ENCODE results near the gene PRXL2B. TPM values are rescaled to one million over a fixed set of nuclear protein-coding genes. Genes with fewer than 3 reads are reported as not detected.
"Not testable (repeated sequence)": the region's sequence is repeated elsewhere in the genome, so short reads cannot be mapped to it uniquely, and the experiment has no call there.

The PRXL2B gene
- total and polyA plus RNA-seq, 3 experiments from 2014 or later = 23.2 to 45.5 (median 41.3) TPM

DNA sequence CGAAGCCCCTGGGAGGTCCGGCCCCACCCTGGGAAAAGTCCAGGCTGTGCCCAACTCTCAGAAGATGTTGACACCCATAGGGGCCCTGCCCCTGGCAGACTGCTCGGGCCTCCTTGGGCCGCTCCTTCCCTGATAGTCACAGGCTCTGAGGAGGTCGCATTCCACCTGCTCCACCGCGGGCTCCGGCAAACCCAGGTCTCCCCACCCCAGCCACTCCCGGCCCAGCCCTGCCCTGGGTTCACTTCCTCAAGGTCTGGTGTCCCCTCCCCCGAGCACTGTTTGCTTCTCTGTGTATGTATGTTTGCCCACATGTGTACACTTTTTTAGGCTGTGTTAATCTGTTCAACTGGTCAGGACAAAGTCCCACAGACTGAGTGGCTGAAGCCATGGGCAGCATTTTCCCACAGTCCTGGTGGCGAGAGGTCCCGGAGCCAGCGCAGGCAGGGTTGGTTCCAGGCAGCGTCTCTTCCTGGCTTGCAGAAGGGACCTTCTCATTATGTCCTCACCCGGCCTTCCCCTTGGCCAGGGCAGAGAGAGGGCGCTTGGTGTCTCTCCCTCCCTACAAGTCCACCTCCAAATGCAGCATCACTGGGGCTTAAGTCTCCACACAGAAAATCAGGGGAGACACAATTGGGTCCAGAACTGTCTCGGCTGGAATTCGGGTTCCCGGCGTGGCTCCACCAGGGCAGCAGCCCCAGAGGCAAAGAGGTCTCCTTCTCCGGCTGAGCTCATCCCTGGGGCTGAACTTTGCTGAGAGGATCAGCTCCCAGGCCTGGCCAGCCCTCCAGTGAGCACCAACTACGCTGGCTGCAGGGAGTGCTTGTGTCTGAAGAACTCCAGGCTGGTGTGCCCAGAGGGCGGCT lies 10.5 kb upstream of the PRXL2B start:
- peak in 1 of 5 donors; percentile 43 for DNase-seq
- Histone ChIP-seq H3K27ac (ENCODE audit: low read depth, low read length) (no peak overlapping the region), H3K4me1 (ENCODE audit: insufficient read depth, low read length) (peaks cover 39% of the 10 kb centered on the region), H3K4me3 (ENCODE audit: low read length) (no peak overlapping the region), H3K9me3 (ENCODE audit: low read length) (no peaks in the 10 kb centered on the region), H3K36me3 (ENCODE audit: insufficient read depth, low read length) (no peaks in the 10 kb centered on the region), H3K27me3 (ENCODE audit: insufficient read depth, low read length, poor library complexity, severe bottlenecking) (no peaks in the 10 kb centered on the region)
- H3K4me3 Mint-ChIP-seq = peak overlapping the region in 2 of 7 donors; percentile 45 to 56
- peaks cover 0 to 4% of the 10 kb centered on the region in 2 donors for H3K27me3 Mint-ChIP-seq
- CTCF ChIA-PET = interaction anchor here (3.9 kb wide), 1 partner anchor 20 kb away, joined by 30 read pairs; the partner anchor contains the start of gene TNFRSF14
- POLR2A ChIA-PET = no interaction called here
- H3K36me3 Mint-ChIP-seq = peaks cover 0 to 5% (median 2%) of the 10 kb centered on the region in 3 donors
- peaks cover 25 to 37% (median 29%) of the 10 kb centered on the region in 3 donors for H3K4me1 Mint-ChIP-seq
- peak overlapping the region in 7 of 8 donors; percentile 50 to 84 (median 70) for H3K27ac Mint-ChIP-seq
- H3K9me3 Mint-ChIP-seq = peaks cover 0 to 11% (median 6%) of the 10 kb centered on the region in 5 donors

- Histone ChIP-seq H3K27ac (ENCODE audit: low read depth, low read length) (peak overlapping the region; percentile 71), H3K4me3 (ENCODE audit: low read length) (peak overlapping the region; percentile 60), H3K4me1 (ENCODE audit: insufficient read depth, low read length) (peaks cover 43% of the 10 kb centered on the region)
- H3K27ac Mint-ChIP-seq = peak overlapping the region; percentile 93 to 100 (median 97)
- POLR2A ChIA-PET = interaction anchor here (0.6 to 1.8 kb wide), 8 partner anchors 8 to 825 kb away, joined by 3 to 12 read pairs (median 3); partner anchors contain the start of gene TNFRSF14
- H3K4me3 Mint-ChIP-seq = peak overlapping the region; percentile 75 to 89 (median 80)
- not testable (repeated sequence) for H3K27me3 Mint-ChIP-seq; H3K9me3 ChIP-seq (ENCODE audit: low read length); H3K27me3 ChIP-seq (ENCODE audit: insufficient read depth, low read length, poor library complexity, severe bottlenecking); H3K36me3 Mint-ChIP-seq; H3K36me3 ChIP-seq (ENCODE audit: insufficient read depth, low read length); H3K9me3 Mint-ChIP-seq
- peaks cover 33 to 47% (median 34%) of the 10 kb centered on the region in 3 donors for H3K4me1 Mint-ChIP-seq
- CTCF ChIA-PET = interaction anchor here (0.7 to 3.9 kb wide), 7 partner anchors 8 to 190 kb away, joined by 4 to 30 read pairs (median 4); partner anchors contain the start of genes PEX10 and TNFRSF14
- DNase-seq = peak; percentile 26 to 78 (median 41)
Measured at GRCh38 chr1:2577565-2578075, 9.0 kb upstream of the PRXL2B start.

- peak overlapping the region; percentile 93 to 100 (median 97) for H3K27ac Mint-ChIP-seq
- CTCF ChIA-PET = interaction anchor here (1.5 to 3.9 kb wide), 4 partner anchors 7 to 23 kb away, joined by 4 to 30 read pairs (median 8); partner anchors contain the start of gene TNFRSF14
- peaks cover 0 to 5% (median under 1%) of the 10 kb centered on the region in 3 donors for H3K36me3 Mint-ChIP-seq
- H3K4me3 Mint-ChIP-seq = peak overlapping the region; percentile 75 to 89 (median 80)
- no peaks in the 10 kb centered on the region for H3K9me3 ChIP-seq (ENCODE audit: low read length)
- peak overlapping the region; percentile 60 for H3K4me3 ChIP-seq (ENCODE audit: low read length)
- DNase-seq = no peak
- peaks cover 36 to 55% (median 41%) of the 10 kb centered on the region in 3 donors for H3K4me1 Mint-ChIP-seq
- H3K27ac ChIP-seq (ENCODE audit: low read depth, low read length) = peak overlapping the region; percentile 71
- peaks cover 0 to 4% of the 10 kb centered on the region in 2 donors for H3K27me3 Mint-ChIP-seq
- POLR2A ChIA-PET = interaction anchor here (0.9 to 1.8 kb wide), 4 partner anchors 13 to 32 kb away, joined by 3 to 12 read pairs (median 6); partner anchors contain the start of gene TNFRSF14
- H3K4me1 ChIP-seq (ENCODE audit: insufficient read depth, low read length) = peaks cover 51% of the 10 kb centered on the region
- no peaks in the 10 kb centered on the region for H3K36me3 ChIP-seq (ENCODE audit: insufficient read depth, low read length)
- H3K27me3 ChIP-seq (ENCODE audit: insufficient read depth, low read length, poor library complexity, severe bottlenecking) = no peaks in the 10 kb centered on the region
- H3K9me3 Mint-ChIP-seq = peaks cover 0 to under 1% (median 0%) of the 10 kb centered on the region in 5 donors
Measured at GRCh38 chr1:2578758-2579118, 7.8 kb upstream of the PRXL2B start.

DNA sequence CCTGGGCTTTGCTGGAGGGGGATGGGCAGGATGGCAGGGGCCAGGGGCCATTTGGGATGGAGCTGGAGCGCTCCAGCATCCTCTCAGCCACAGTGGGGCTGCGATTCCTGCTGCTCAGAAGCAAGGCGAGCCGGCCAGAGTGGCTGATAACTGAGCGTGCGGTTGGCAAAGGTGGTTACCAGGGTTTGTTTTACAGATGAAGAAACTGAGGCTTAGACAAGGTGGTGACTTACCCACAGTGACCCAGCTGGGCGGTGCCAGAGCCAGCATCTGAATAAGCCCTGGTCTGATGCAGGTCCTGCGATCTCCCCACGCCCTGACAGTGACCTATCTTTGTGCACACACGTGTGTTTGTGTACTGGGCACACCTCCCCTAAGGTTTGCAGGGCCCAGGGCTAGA lies 5.9 kb upstream of the PRXL2B start:
- CTCF ChIA-PET = interaction anchor here (1.0 kb wide), 1 partner anchor 165 kb away, joined by 3 read pairs; no protein-coding TSS in a partner anchor

DNA sequence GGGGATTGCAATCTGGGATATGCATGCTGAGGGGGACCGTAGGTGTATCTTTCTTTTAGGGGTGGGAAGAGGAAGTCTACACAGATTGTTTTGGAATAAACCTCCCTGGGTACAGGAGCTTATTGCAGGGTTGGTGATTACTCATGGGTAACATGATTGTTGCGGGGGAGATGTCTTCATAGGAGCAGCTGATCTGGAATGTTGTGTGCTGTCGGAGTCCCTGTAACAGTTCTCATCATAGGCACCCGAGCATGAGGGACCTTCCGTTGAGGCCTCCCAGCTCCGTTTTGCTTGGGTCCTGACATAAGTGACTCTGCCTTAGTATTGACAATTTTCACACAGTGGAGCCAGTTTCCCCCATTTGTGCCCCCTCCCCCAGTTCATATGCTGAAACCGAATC lies 4.2 kb upstream of the PRXL2B start:
- POLR2A ChIA-PET = no interaction called here
- H3K27ac ChIP-seq (ENCODE audit: low read depth, low read length) = no peak overlapping the region

More for the DNA sequence above, 5.9 kb upstream of the PRXL2B start:
- Mint-ChIP-seq H3K36me3 (peaks cover 0 to 5% (median 2%) of the 10 kb centered on the region in 3 donors), H3K4me1 (peaks cover 52 to 74% (median 60%) of the 10 kb centered on the region in 3 donors), H3K27me3 (peaks cover 0 to 4% of the 10 kb centered on the region in 2 donors), H3K4me3 (no peak overlapping the region), H3K9me3 (no peaks in the 10 kb centered on the region), H3K27ac (peak overlapping the region in 6 of 8 donors; percentile 36 to 87 (median 57))
- no peak overlapping the region for H3K27ac ChIP-seq (ENCODE audit: low read depth, low read length)
- POLR2A ChIA-PET = interaction anchor here (1.0 kb wide), 1 partner anchor 19 kb away, joined by 3 read pairs; no protein-coding TSS in a partner anchor
- H3K9me3 ChIP-seq (ENCODE audit: low read length) = no peaks in the 10 kb centered on the region
- no peaks in the 10 kb centered on the region for H3K27me3 ChIP-seq (ENCODE audit: insufficient read depth, low read length, poor library complexity, severe bottlenecking)
- no peaks in the 10 kb centered on the region for H3K36me3 ChIP-seq (ENCODE audit: insufficient read depth, low read length)
- peak in 1 of 5 donors; percentile 39 for DNase-seq
- H3K4me1 ChIP-seq (ENCODE audit: insufficient read depth, low read length) = peaks cover 68% of the 10 kb centered on the region
- no peak overlapping the region for H3K4me3 ChIP-seq (ENCODE audit: low read length)

GRCh38 chr1:2583331-2583791 lies 3.2 kb upstream of the PRXL2B start:
- peaks cover 0 to 2% of the 10 kb centered on the region in 2 donors for H3K27me3 Mint-ChIP-seq
- no peaks in the 10 kb centered on the region for H3K27me3 ChIP-seq (ENCODE audit: insufficient read depth, low read length, poor library complexity, severe bottlenecking)
- H3K4me1 Mint-ChIP-seq = peaks cover 40 to 71% (median 49%) of the 10 kb centered on the region in 3 donors
- ChIA-PET POLR2A (interaction anchor here (1.2 kb wide), 1 partner anchor 20 kb away, joined by 5 read pairs; no protein-coding TSS in a partner anchor), CTCF (interaction anchor here (0.6 to 4.0 kb wide), 3 partner anchors 28 to 168 kb away, joined by 3 to 34 read pairs (median 4); partner anchors contain the start of gene TNFRSF14)
- H3K9me3 Mint-ChIP-seq = no peaks in the 10 kb centered on the region
- H3K36me3 Mint-ChIP-seq = peaks cover 0 to 7% (median 5%) of the 10 kb centered on the region in 3 donors
- no peaks in the 10 kb centered on the region for H3K36me3 ChIP-seq (ENCODE audit: insufficient read depth, low read length)
- no peak overlapping the region for H3K4me3 ChIP-seq (ENCODE audit: low read length)
- peak overlapping the region in 4 of 7 donors; percentile 18 to 94 (median 63) for H3K4me3 Mint-ChIP-seq
- peaks cover 56% of the 10 kb centered on the region for H3K4me1 ChIP-seq (ENCODE audit: insufficient read depth, low read length)
- H3K27ac ChIP-seq (ENCODE audit: low read depth, low read length) = no peak overlapping the region
- peak overlapping the region; percentile 86 to 98 (median 96) for H3K27ac Mint-ChIP-seq
- H3K9me3 ChIP-seq (ENCODE audit: low read length) = no peaks in the 10 kb centered on the region
- DNase-seq = peak in 1 of 5 donors; percentile 42

More for the DNA sequence above, 4.2 kb upstream of the PRXL2B start:
- Mint-ChIP-seq H3K27me3 (peaks cover 0 to 4% of the 10 kb centered on the region in 2 donors), H3K4me3 (peak overlapping the region in 1 of 7 donors; percentile 57), H3K27ac (peak overlapping the region in 7 of 8 donors; percentile 43 to 95 (median 78)), H3K9me3 (no peaks in the 10 kb centered on the region), H3K36me3 (peaks cover 0 to 7% (median 5%) of the 10 kb centered on the region in 3 donors), H3K4me1 (peaks cover 45 to 72% (median 56%) of the 10 kb centered on the region in 3 donors)
- no peak overlapping the region for H3K4me3 ChIP-seq (ENCODE audit: low read length)
- no peak for DNase-seq
- peaks cover 60% of the 10 kb centered on the region for H3K4me1 ChIP-seq (ENCODE audit: insufficient read depth, low read length)
- H3K36me3 ChIP-seq (ENCODE audit: insufficient read depth, low read length) = no peaks in the 10 kb centered on the region
- no peaks in the 10 kb centered on the region for H3K27me3 ChIP-seq (ENCODE audit: insufficient read depth, low read length, poor library complexity, severe bottlenecking)
- CTCF ChIA-PET = interaction anchor here (0.8 to 1.2 kb wide), 2 partner anchors 26 to 34 kb away, joined by 3 read pairs; partner anchors contain the start of gene TNFRSF14
- no peaks in the 10 kb centered on the region for H3K9me3 ChIP-seq (ENCODE audit: low read length)

DNA sequence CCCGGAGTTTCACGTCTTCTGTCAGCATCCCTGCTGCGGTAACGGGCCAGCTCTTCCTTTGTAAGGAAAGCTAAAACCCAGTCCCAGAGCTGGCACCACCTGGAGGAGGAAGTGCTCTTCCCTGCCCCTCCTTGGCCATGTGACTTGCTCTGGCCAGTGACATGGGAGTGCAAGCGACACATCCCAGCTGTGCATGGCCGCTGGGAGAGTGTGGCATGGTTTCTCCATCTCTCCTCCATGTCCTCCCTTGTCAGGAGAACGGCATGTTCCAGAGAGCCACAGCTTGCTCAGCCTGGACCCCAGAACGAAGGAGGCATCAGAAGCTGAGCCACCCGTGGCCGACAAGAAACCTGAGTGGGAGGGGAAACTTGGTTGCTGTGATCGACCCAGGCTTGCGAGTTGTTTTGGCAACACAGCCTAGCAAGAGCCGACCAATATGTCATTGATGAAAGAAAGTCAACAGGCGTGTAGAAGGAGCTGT lies 2.7 kb upstream of the PRXL2B start:
- Histone ChIP-seq H3K27me3 (ENCODE audit: insufficient read depth, low read length, poor library complexity, severe bottlenecking) (no peaks in the 10 kb centered on the region), H3K27ac (ENCODE audit: low read depth, low read length) (no peak overlapping the region), H3K4me1 (ENCODE audit: insufficient read depth, low read length) (peaks cover 50% of the 10 kb centered on the region), H3K9me3 (ENCODE audit: low read length) (no peaks in the 10 kb centered on the region), H3K4me3 (ENCODE audit: low read length) (no peak overlapping the region), H3K36me3 (ENCODE audit: insufficient read depth, low read length) (no peaks in the 10 kb centered on the region)
- Mint-ChIP-seq H3K4me3 (peak overlapping the region in 6 of 7 donors; percentile 12 to 97 (median 92)), H3K27ac (peak overlapping the region; percentile 86 to 98 (median 98)), H3K9me3 (no peaks in the 10 kb centered on the region), H3K27me3 (peaks cover 0 to under 1% of the 10 kb centered on the region in 2 donors), H3K4me1 (peaks cover 35 to 70% (median 43%) of the 10 kb centered on the region in 3 donors), H3K36me3 (peaks cover 0 to 9% (median 1%) of the 10 kb centered on the region in 3 donors)
- CTCF ChIA-PET = interaction anchor here (1.1 to 4.0 kb wide), 5 partner anchors 28 to 389 kb away, joined by 3 to 34 read pairs (median 7); partner anchors contain the start of genes FAAP20 and TNFRSF14
- peak in 3 of 5 donors; percentile 31 to 75 (median 66) for DNase-seq
- POLR2A ChIA-PET = interaction anchor here (0.6 to 4.3 kb wide), 5 partner anchors 21 to 60 kb away, joined by 3 to 48 read pairs (median 5); partner anchors contain the start of genes PANK4 and TNFRSF14
